Left colon (tissue), 2 donors: ENCODE results near the gene UGT2B7. TPM values are rescaled to one million over a fixed set of nuclear protein-coding genes. Genes with fewer than 3 reads are reported as not detected.
"Not testable (repeated sequence)": the region's sequence is repeated elsewhere in the genome, so short reads cannot be mapped to it uniquely, and the experiment has no call there.

Source experiments
- ATAC-seq: fragments of 200-7000 bp; cut with Tn5 transposase; one replicate; pipeline ENCODE4 v1.9.1; 2020; ENCODE audit warnings: mild to moderate bottlenecking, moderate library complexity
- DNase-seq, 2 donors: peaks; one replicate each; pipeline ENCODE4 v3.0.0-alpha.2; 2020
- intact Hi-C, 2 donors: fragments of 100-400 bp; cut with DNase I in 1 of 2; cut with micrococcal nuclease in 1 of 2; formaldehyde crosslinking; loops; one replicate each; pipeline versions ENCODE4 v1.11.2 to v1.14.0; 2022; cut with DNase I, micrococcal nuclease
- long read RNA-seq: library from polyadenylated mRNA; unstranded; transcript quantifications from one replicate; pipeline ENCODE4 v2.0.0, GENCODE V29; 2021
- total RNA-seq, 2 donors: library from RNA; stranded (reverse); fragmentation: NEBNext Ultra II Directional; extraction: Animal tissue kit (Norgen Biotek cat#: 25700); gene quantifications; one replicate each; pipeline ENCODE4 v1.2.1, GENCODE V29; 2021
- donor health status: DM: no; HTN: no; CAD: no.
- donor health status: DM: yes; HTN: yes; CAD: no.

UGT2B7 gene
- 1 to 10 TPM; 5.2 to 9.2 TPM for total RNA-seq
- long read RNA-seq, transcript UGT2B7-201 (6 exons, 1,887 nt) = major isoform, 21 of 24 reads
- long read RNA-seq, partial matches to known transcripts = 1 of 24 reads
- long read RNA-seq, other reads (novel, unspliced or antisense) = 2 of 24 reads

DNA sequence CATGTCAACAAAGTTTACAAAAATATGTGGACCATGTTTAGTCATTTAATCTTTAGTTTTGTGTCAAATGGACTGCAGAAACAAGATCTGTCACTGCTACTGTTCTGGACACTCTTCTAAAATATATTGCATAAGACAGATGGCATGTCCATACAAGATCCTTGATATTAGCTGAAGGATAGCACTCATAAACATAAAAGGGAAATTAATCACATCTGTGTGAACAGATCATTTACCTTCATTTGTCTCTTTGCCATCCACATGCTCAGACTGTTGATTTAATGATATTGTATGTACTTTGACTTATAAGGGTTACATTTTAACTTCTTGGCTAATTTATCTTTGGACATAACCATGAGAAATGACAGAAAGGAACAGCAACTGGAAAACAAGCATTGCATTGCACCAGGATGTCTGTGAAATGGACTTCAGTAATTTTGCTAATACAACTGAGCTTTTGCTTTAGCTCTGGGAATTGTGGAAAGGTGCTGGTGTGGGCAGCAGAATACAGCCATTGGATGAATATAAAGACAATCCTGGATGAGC is at the start of gene UGT2B7:
Gene UGT2B7, plus strand, starts transcription at position 364 of the 546 bp plus-strand sequence. Its CDS starts 47 bp downstream, at position 411.
- DNase-seq (no peak), ATAC-seq (peak; percentile 96)
- intact Hi-C loops = no loop called here

DNA sequence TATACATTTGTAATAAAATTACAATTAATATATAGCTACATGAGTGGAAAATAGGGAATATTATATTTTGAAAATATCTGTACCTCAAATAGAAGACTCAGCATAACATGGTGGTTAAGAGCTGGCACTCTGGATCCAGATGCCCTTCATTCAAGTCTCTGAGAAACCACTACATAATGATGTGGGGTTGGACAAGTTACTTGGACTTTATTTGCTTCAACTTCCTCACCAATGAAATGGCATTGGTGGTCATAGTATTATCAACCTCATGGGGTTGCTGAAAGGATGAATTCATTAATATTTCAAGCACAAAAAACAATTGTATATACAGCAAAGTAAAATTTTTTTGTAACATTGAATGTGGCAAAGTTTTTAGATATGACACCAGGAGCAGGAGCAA is 46.4 kb upstream of the UGT2B7 start:
- intact Hi-C loops = no loop called here
- no peak for ATAC-seq
- no peak for DNase-seq

DNA sequence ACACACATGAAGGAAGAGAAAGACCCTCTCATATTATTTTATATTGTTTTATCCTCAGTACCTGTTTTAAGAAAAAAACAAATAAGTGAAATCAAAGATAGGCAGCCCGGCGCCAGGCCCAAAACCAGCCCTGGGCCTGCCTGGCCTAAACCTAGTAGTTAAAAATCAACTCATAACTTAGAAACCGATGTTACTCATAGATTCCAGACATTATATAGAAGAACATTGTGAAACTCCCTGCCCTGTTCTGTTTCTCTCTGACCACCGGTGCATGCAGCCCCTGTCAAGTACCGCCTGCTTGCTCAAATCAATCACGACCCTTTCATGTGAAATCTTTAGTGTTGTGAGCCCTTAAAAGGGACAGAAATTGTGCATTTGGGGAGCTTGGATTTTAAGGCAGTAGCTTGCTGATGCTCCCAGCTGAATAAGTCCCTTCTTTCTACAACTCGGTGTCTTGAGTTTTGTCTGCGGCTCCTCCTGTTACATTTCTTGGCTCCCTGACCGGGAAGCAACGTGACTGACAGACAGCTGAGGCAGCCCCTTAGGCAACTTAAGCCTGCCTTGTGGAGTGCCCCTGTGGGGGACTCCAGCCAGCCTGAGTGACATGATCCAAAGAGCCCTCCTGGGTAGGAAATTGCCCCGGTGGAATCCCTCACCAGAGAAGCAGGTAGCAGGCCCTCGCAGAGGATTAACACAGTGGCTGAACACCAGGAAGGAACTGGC is 45.3 kb upstream of the UGT2B7 start:
- ATAC-seq, intact Hi-C loops, DNase-seq: not testable (repeated sequence)

DNA sequence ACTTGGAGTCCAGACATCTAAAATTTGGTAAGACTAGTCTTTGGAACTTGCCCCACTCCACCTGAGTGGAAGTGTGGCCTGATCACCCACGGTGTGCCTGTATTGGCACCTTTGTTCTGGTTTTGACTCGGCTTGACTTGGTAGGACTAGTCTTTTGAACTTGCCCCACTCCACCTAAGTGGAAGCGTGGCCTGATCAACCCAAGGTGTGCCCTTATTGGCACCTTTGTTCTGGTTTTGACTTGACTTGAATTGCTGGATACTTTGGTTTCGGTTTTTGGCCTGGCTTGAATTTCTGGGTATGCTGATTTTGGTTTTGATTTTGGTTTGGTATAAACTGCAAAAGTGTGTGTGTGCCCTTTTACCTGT is 44.7 kb upstream of the UGT2B7 start:
- intact Hi-C loops = no loop called here
- ATAC-seq = no peak
- no peak for DNase-seq

DNA sequence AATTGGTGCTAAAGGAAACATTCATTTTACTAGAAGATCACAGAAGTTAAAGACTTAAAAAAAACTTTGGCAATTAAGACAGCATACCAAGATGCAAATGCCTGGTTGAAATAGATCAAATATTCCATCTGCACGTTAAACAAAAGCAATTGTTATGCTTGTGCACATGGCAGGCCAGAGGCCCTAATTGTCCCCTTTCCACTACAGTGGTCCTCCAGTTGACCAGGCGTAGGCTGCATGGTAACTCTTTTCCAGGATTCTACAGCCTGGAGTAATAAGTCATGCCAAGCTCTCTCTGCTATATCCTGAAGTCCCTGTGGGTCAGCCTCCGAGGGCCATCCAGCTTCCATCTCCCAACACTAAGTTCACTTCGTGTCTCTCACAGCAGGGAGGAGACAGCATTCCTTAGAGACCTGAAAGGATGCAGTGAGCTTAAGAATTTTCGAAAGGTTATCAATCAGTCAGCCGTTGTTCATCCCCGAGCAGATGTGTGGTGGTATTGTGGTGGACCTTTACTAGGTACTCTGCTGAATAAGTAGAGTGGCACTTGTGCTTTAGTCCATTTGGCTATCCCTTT is 42.9 kb upstream of the UGT2B7 start:
- intact Hi-C loops, ATAC-seq, DNase-seq: not testable (repeated sequence)

DNA sequence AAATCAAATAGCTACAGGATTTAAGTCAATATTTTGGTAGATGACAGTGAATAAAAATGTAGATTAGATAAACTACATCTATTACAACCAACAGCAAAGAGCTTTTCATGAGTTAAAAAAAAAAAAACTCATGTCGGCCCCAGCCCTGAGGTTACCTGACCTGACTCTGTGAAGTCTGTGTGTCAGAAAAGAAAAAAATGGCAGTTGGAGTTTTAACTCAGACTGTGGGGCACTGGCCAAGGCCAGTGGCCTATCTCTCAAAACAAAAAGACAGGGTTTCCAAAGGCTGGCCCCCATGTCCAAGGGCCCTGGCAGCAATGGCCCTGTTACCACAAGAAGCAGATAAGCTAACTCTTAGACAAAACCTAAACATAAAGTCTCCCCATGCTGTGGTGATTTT is 42.2 kb upstream of the UGT2B7 start:
- ATAC-seq, intact Hi-C loops, DNase-seq: not testable (repeated sequence)

DNA sequence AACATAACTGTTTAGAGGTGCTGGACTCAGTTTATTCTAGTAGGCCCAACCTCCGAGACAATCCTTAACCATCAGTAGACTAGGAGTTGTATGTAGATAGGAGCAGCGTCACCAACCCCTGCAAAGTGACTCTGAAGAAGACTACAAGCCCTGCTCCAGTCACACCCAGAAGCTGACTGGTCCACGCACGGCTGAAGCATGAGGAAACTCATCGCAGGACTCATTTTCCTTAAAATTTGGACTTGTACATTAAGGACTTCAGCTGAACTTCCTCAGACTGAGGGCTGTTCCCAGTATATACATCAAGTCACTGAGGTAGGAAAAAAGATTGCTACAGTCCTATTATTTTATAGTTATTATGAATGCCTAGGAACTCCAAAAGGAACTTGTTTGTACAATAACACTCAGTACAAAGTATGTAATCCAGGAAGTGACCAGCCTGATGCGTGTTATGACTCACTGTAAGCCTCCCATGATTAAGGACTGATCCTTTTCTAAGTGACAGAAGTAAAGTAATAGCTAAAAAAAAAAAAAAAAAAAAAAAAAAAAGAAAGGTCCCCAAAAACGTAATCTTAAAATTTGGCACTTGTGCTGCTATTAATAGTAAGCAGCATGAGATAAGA is 41.6 kb upstream of the UGT2B7 start:
- intact Hi-C loops = no loop called here
- DNase-seq (no peak), ATAC-seq (peak; percentile 65)

DNA sequence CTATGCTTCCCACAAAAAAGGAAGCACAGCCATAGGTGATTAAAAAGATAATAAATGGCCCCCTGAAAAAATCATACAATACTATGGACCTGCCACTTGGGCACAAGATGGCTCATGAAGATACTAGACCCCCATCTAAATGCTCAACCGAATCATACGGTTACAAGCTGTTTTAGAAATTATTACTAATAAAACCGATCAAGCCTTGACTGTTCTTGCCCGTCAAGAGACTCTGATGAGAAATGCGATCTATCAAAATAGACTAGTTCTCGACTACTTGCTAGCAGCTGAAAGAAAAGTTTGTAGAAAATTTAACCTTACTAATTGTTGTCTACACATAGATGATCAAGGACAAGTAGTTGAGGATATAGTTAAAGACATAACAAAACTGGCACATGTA is 40.1 kb upstream of the UGT2B7 start:
- intact Hi-C loops = no loop called here
- DNase-seq (no peak), ATAC-seq (no peak)

DNA sequence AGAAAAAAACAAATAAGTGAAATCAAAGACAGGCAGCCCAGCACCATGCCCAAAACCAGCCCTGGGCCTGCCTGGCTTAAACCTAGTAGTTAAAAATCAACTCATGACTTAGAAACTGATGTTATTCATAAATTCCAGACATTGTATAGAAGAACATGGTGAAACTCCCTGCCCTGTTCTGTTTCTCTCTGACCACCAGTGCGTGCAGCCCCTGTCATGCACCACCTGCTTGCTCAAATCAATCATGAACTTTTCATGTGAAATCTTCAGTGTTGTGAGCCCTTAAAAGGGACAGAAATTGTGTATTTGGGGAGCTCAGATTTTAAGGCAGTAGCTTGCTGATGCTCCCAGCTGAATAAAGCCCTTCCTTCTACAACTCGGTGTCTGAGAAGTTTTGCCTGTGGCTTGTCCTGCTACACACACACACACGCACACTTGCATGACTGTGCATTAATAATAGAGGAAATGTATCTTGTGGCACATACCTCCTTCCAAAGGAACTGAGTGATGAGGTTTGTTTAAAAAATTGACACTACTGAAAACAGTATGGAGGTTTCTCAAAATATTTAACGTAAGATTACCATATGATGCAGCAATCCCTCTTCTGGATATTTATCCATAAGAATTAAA is 39.2 kb upstream of the UGT2B7 start:
- intact Hi-C loops = no loop called here
- DNase-seq (no peak), ATAC-seq (no peak)

DNA sequence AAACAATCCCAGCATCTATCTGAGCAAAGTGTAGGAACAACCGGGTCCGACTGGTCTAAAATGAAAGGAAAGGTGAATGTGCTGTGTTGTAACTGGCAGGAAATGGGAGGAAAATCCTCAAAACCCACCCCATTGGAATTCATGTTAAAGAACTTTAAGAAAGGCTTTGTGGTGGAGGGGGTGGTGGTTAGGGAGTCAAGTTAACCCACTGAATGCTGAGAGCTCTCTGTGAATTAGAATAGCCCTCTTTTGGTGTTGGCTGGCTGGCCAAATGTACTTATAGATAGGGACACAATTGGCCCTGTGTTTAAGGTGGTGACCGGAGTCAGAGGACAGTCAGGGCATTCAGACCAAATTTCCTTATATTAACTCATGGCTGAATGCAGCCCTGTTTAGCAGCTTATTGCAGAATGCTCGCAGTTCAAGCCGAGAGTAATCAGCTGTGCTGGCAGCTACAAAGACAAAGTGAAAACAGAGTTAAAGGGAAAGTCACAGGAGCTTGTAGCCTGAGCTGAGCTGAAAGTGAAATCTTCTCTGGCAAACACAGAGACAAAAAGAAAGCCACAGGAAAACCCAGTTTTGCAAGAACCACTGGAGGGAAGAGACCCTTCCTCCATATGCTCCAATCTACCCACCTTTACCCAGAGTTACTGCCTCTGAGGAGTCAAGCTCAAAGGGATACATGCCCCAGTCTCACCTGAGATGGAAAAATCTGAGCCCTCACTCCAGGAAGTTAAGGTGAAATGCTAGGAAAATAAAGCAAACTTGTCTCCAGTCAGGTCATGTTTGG is 38.5 kb upstream of the UGT2B7 start:
- ATAC-seq (peak; percentile 74), DNase-seq (no peak)

DNA sequence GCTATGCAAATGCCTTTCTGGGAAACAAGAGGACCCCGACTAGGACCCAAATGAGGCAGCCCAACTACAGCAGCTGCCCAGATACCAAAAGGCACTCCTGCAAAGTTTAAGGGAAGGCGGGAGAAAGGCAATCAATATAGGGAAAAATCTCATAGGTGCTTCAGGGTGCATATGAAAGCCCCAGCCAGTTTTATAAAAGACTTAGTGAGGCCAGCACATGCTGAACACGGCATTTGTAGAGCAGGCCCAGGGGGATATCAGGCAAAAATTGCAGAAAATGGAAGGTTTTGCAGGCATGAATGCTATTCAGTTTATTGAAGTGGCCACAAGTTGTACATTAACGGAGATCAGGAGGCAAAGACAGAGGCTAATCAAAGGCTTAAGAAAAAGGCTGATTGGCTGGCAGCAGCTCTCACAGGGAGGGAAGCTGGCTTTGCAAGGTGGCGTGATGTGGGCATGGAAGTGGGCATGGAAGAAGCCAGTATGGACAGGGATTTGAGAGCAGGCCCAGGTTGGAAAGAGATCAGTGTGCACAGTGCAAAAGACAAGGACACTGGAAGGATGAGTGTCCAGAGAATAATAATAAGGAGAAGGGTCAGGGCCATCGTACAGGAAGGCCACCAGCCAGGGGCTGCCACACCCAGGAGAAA is 37.7 kb upstream of the UGT2B7 start:
- intact Hi-C loops = no loop called here
- DNase-seq (no peak), ATAC-seq (peak; percentile 65)

More for the DNA sequence above, 38.5 kb upstream of the UGT2B7 start:
- intact Hi-C loops = no loop called here

DNA sequence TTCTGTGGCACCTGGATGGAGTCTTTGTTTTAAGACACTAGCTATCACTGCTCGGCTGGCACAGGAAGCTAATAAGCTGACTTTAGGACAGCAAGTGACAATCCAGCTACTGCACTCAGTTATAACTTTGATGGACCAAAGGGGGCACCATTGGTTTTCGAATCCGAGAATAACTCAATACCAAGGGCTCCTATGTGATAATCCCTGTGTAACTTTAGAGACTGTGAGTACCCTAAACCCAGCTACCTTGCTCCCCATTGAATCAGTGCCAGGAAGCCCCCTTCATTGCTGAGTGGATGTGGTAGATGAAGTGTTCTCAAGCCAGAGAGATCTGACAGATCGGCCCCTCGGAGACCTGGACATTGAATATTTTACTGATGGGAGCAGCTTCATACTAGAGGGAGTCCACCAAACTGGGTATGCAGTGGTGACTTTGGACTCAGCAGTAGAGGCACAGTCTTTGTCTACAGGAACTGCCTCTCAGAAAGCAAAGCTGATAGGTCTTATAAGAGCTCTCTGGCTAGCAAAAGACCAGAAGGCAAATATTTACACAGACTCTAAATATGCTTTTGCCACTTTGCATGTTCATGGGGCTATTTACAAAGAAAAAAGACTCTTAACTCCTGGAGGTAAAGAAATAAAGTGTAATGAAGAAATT is 35.5 kb upstream of the UGT2B7 start:
- ATAC-seq (peak; percentile 52), DNase-seq (no peak)
- intact Hi-C loops = no loop called here

DNA sequence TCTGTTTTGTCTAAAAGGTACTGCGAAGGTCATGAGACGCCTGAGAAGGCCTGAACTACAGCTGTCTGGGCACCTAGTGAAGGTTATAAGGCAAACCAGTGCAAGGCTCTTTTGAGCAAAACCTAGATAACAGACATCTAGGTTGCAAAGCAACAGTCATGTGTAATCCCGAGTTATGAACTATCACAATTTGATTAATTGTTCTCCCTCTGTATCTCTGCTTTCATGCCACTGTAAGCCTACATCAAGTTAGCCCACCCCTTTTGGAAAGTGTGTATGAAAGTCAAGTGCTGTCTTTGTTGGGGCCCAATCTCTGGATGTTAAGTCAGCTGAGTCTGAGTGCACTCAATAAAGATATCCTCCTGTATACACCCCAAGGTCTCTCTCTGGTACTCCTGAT is 31.9 kb upstream of the UGT2B7 start:
- DNase-seq = no peak
- no peak for ATAC-seq
- intact Hi-C loops = no loop called here

DNA sequence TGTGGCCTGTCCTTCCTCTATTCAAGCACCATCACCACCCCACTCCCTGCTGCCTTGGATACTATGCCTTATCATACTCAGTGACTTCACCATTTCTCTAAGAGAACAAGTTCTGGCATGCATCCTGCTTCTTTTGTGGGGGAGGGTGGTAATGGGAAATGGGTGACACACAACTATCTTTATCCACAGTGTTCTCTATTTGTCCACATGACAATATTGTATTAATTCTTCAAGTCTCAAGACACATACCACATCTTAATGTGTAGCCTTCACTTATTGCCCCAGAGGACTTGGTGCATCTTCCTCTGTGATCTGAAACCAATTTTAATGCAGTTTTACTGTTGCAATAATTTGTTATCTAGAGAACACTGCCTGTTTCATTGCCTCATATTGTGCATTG is 29.3 kb upstream of the UGT2B7 start:
- DNase-seq (no peak), ATAC-seq (no peak)
- intact Hi-C loops = no loop called here

DNA sequence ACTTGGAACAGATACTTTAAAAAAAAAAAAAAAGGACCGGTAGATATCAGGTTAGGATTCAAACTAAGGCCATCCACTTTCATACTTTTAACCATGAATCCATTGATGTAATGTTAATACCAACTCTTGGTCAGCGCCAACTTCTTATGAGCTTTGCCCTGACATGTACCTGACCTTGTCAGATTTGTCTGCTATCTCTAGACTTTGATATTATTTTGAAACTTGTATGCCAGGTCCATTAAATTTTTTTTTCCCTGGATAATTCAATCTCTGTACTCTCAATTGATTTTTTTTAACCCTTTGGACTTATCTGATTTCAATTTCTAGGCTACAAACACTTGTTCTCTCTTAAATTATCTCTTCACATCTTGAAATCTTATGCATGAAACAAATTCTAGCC is 27.2 kb upstream of the UGT2B7 start:
- intact Hi-C loops = no loop called here
- ATAC-seq (no peak), DNase-seq (no peak)

DNA sequence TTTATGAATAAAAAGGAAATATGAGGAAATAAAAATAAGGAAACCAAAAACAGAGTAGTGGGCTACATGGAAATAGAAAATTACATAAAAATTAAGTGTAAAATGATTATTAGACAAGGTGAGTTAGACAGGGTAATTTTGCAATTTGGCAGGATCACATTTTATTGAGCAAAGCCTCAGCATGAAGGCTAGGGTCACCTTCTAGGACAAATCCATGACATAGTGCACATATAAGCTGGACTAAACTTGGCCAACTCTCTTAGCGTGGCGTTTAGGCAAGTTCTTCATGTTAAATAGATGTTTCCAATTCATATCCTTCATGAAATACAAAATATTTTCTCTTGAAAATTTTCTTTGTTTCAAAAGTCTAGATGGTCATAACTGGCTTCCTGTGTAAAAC is 25.7 kb upstream of the UGT2B7 start:
- DNase-seq = no peak
- no peak for ATAC-seq
- intact Hi-C loops = no loop called here

DNA sequence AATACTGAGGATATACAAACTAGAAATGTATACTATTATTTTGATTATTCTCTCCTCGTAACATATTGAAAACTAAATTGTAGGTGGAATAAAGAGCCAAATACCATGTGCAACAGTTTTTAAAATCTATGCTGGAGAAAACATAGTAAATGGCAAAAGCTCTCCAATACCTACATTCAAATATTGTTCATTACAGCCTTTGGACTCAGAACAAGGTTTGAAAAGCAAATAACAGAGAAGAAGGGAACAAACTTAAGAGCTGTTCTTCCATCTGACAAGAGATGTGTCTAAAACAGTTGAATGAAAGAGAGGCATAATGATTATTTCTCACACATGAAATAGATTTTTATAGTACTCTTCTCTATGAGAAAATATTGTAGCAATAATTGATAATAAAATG is 25.0 kb upstream of the UGT2B7 start:
- DNase-seq = no peak
- no peak for ATAC-seq
- intact Hi-C loops = no loop called here

DNA sequence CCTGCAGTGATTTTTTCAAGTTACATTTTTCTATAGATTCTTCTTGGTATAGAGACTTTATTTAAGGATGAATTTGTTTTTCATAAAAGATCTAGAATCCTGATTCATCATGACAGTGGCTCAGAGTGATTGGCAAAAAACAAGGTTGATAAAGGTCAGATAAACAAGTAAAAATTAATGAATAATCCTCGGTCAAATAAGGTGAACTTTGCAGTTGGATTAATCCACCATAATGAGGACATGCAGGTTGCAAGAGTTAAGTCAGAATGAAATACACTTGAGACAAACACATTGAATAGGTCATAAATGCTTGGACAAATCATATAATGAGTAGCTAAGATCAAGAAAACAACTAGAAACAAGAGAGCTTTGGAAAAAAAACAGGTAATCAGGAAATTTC is 22.9 kb upstream of the UGT2B7 start:
- ATAC-seq (no peak), DNase-seq (no peak)
- intact Hi-C loops = no loop called here
